ENCODE results near the gene RBPJL.

RBPJL gene

GRCh38 chr20:45320948-45321595 is 14.4 kb downstream of the RBPJL start:
- no peak for DNase-seq (ENCODE audit: low spot score)
- TF ChIP-seq CTCF (IDR thresholded peaks at IDR 0.05; ENCODE audit: extremely low read depth, insufficient read depth, missing control alignments), result no peak
- in situ Hi-C loops (cut with MboI; ENCODE audit: low pct_unique_long_range_greater_than_20kb, low sequenced_read_pairs, unreplicated experiment), result no loop called here

DNA sequence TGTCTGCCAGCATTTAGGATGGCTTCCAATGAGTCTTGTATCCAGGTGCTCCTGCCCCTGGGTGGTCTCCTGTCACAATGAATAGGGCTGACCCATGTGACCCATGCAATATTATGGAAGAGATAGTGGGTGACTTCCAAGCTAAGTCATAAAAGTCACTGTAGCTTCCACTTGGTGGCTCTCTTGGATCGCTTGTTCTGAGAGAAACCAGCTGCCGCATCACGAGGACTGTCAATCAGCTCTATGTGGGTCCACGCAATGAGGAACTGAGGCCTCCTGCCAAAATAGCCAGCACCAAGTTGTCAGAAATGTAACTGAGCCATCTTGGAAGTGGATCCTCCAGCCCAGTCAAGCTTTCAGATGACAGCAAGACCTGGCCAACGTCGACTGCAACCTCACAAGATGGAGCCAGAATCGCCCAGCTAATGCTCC is 16.3 kb downstream of the RBPJL start:
- DNase-seq (ENCODE audit: low spot score), result no peak
- in situ Hi-C loops (cut with MboI; ENCODE audit: low pct_unique_long_range_greater_than_20kb, low sequenced_read_pairs, unreplicated experiment), result no loop called here
- TF ChIP-seq CTCF (IDR thresholded peaks at IDR 0.05; ENCODE audit: extremely low read depth, insufficient read depth, missing control alignments), result peak; percentile 46

GRCh38 chr20:45323731-45324130 is 17.1 kb downstream of the RBPJL start:
- in situ Hi-C loops (cut with MboI; ENCODE audit: low pct_unique_long_range_greater_than_20kb, low sequenced_read_pairs, unreplicated experiment), result no loop called here
- DNase-seq (ENCODE audit: low spot score), result no peak
- TF ChIP-seq CTCF (IDR thresholded peaks at IDR 0.05; ENCODE audit: extremely low read depth, insufficient read depth, missing control alignments), result no peak

GRCh38 chr20:45325371-45325770 is 18.7 kb downstream of the RBPJL start:
- in situ Hi-C loops (cut with MboI; ENCODE audit: low pct_unique_long_range_greater_than_20kb, low sequenced_read_pairs, unreplicated experiment), result no loop called here
- no peak for DNase-seq (ENCODE audit: low spot score)
- TF ChIP-seq CTCF (IDR thresholded peaks at IDR 0.05; ENCODE audit: extremely low read depth, insufficient read depth, missing control alignments), result no peak

DNA sequence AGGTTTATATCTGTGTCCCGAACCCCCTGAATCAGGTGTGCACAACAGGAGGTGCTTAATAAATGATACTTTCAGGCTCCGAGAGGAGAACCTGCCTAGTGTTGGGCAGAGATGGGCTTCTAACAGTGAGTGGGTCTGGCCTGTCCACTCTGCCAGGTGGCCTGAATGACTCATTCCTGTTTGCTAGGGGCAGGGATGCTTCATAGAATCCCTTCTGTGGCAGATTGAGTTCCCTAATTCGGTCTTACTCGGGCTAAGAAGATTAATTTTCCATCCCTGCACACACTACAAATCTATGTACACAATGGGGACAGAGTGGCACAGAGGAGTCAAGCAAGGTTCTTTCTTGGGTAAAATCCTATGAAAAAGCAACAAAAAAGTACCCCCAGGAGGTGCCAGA is 21.8 kb downstream of the RBPJL start:
- in situ Hi-C loops (cut with MboI; ENCODE audit: low pct_unique_long_range_greater_than_20kb, low sequenced_read_pairs, unreplicated experiment), result no loop called here
- DNase-seq (ENCODE audit: low spot score), result no peak
- TF ChIP-seq CTCF (IDR thresholded peaks at IDR 0.05; ENCODE audit: extremely low read depth, insufficient read depth, missing control alignments), result no peak

- no peak for TF ChIP-seq CTCF (IDR thresholded peaks at IDR 0.05; ENCODE audit: extremely low read depth, insufficient read depth, missing control alignments)
- in situ Hi-C loops (cut with MboI; ENCODE audit: low pct_unique_long_range_greater_than_20kb, low sequenced_read_pairs, unreplicated experiment), result no loop called here
- no peak for DNase-seq (ENCODE audit: low spot score)
These were observed 23.1 kb downstream of the RBPJL start for GRCh38 chr20:45329497-45330319.

Measured in GM13977 (cell line).